ENCODE measurements around the gene SNX3. TPM values are rescaled to one million over a fixed set of nuclear protein-coding genes. Genes with fewer than 3 reads are reported as not detected.

Gene SNX3
- polyA plus RNA-seq, 1 donor from 2014 or later, result 135 TPM

DNA sequence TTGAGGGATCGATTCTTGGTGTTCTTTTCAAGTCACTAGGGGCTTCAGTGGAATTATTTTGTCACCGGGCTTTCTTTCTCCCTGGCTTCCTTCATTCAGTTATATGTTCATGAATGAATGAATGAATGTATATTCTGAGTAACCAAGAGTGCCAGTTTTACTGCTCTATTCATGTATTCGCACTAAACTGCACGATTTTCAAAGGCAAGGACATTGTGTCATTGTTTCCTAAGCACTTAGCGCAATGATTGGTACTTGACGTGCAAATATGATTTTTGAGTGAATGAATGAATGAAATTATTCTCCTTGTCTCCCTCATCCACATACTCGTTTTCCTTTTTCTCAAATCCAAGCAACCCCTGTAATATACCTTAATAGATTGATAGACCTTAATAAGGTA lies 34.8 kb upstream of the SNX3 start:
- Histone ChIP-seq H3K4me3 (ENCODE audit: low read length) (peak overlapping the region; percentile 77), H3K9ac (ENCODE audit: low read length) (peak overlapping the region; percentile 80), H2AFZ (ENCODE audit: low read depth, low read length) (peak overlapping the region; percentile 90), H3K9me3 (ENCODE audit: low read length) (no peaks in the 10 kb centered on the region), H3K27me3 (ENCODE audit: insufficient read depth, low read depth, low read length) (no peaks in the 10 kb centered on the region), H4K20me1 (ENCODE audit: insufficient read depth) (no peaks in the 10 kb centered on the region), H3F3A (ENCODE audit: insufficient read depth, low read length, poor library complexity, severe bottlenecking) (no peaks in the 10 kb centered on the region), H3K9me2 (ENCODE audit: insufficient read depth, low read length) (no peaks in the 10 kb centered on the region), H3K79me2 (replicated peaks; ENCODE audit: insufficient read depth, low read length) (peaks cover 9% of the 10 kb centered on the region), H3K36me3 (ENCODE audit: insufficient read depth, low read length) (no peaks in the 10 kb centered on the region), H3K27ac (ENCODE audit: low read length) (peak overlapping the region; percentile 77), H3K4me2 (ENCODE audit: low read length) (peak overlapping the region; percentile 43)
- TF ChIP-seq SMC3 (conservative IDR thresholded peaks at IDR 0.05; ENCODE audit: poor library complexity) (no peak), EP300 (conservative IDR thresholded peaks at IDR 0.05; ENCODE audit: poor library complexity, severe bottlenecking) (no peak), RAD21 (conservative IDR thresholded peaks at IDR 0.05) (no peak), TAF1 (IDR thresholded peaks at IDR 0.05; ENCODE audit: low read depth) (no peak), EZH2 (IDR thresholded peaks at IDR 0.05; ENCODE audit: borderline replicate concordance, insufficient read depth, low read length, poor library complexity, severe bottlenecking) (no peak), MXI1 (conservative IDR thresholded peaks at IDR 0.05; ENCODE audit: poor library complexity, severe bottlenecking) (no peak), POLR2AphosphoS5 (IDR thresholded peaks at IDR 0.05) (no peak)
- TF ChIP-seq, protein P1, sequence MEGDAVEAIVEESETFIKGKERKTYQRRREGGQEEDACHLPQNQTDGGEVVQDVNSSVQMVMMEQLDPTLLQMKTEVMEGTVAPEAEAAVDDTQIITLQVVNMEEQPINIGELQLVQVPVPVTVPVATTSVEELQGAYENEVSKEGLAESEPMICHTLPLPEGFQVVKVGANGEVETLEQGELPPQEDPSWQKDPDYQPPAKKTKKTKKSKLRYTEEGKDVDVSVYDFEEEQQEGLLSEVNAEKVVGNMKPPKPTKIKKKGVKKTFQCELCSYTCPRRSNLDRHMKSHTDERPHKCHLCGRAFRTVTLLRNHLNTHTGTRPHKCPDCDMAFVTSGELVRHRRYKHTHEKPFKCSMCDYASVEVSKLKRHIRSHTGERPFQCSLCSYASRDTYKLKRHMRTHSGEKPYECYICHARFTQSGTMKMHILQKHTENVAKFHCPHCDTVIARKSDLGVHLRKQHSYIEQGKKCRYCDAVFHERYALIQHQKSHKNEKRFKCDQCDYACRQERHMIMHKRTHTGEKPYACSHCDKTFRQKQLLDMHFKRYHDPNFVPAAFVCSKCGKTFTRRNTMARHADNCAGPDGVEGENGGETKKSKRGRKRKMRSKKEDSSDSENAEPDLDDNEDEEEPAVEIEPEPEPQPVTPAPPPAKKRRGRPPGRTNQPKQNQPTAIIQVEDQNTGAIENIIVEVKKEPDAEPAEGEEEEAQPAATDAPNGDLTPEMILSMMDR (IDR thresholded peaks at IDR 0.05; ENCODE audit: poor library complexity, severe bottlenecking), result no peak
- TF ChIP-seq, protein P2, sequence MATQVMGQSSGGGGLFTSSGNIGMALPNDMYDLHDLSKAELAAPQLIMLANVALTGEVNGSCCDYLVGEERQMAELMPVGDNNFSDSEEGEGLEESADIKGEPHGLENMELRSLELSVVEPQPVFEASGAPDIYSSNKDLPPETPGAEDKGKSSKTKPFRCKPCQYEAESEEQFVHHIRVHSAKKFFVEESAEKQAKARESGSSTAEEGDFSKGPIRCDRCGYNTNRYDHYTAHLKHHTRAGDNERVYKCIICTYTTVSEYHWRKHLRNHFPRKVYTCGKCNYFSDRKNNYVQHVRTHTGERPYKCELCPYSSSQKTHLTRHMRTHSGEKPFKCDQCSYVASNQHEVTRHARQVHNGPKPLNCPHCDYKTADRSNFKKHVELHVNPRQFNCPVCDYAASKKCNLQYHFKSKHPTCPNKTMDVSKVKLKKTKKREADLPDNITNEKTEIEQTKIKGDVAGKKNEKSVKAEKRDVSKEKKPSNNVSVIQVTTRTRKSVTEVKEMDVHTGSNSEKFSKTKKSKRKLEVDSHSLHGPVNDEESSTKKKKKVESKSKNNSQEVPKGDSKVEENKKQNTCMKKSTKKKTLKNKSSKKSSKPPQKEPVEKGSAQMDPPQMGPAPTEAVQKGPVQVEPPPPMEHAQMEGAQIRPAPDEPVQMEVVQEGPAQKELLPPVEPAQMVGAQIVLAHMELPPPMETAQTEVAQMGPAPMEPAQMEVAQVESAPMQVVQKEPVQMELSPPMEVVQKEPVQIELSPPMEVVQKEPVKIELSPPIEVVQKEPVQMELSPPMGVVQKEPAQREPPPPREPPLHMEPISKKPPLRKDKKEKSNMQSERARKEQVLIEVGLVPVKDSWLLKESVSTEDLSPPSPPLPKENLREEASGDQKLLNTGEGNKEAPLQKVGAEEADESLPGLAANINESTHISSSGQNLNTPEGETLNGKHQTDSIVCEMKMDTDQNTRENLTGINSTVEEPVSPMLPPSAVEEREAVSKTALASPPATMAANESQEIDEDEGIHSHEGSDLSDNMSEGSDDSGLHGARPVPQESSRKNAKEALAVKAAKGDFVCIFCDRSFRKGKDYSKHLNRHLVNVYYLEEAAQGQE (IDR thresholded peaks at IDR 0.05; ENCODE audit: borderline replicate concordance), result no peak

DNA sequence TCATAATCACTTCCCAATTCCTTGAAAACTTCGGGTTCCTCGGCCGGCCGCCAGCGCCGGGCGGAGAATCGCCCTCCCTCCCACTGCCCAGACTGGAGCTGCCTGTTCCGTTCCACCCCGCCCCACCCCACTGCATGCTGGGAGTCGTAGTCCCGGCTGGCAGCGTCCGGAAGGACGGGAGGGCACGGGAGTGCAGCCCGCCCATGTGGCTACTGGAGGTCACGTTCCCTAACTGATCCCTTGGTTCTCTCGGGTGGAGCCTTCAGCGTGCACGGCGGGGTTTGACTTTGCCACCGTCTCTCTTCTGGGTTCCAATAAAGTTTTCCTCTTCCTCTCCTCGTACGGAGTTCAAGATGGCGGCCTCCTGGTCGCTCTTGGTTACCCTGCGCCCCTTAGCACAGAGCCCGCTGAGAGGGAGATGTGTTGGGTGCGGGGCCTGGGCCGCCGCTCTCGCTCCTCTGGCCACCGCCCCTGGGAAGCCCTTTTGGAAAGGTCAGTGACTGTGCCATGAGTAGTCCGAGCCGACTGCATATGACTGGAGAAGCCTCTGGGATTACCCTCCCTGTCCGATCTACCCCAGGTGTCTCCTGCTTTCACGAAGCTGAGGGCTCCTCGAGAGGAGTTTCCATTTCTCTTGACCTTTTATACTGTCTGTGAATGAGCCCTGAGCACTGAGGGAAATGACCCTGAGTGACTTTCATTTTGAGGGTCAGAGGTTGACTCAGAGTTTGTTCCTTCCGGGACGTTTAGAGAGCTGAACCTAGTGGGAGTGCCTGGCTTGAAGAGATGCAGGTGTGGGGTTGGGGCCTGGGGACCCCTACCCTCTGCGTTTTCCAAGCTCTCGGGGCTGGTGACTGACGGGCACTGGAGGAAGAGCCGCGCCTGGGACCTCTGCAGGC lies 34.1 kb upstream of the SNX3 start, which contains the start of gene AFG1L:
Gene AFG1L, plus strand, starts transcription at position 328 of the 899 bp plus-strand sequence. Its CDS starts 26 bp downstream, at position 354.
- Histone ChIP-seq H3K9ac (ENCODE audit: low read length) (peak within 1 kb of the TSS; percentile 80), H3K36me3 (ENCODE audit: insufficient read depth, low read length) (no peaks in the 10 kb centered on the region), H2AFZ (ENCODE audit: low read depth, low read length) (peak within 1 kb of the TSS; percentile 90), H3K9me3 (ENCODE audit: low read length) (no peaks in the 10 kb centered on the region), H3K27ac (ENCODE audit: low read length) (peak within 1 kb of the TSS; percentile 77), H3K4me3 (ENCODE audit: low read length) (peak within 1 kb of the TSS; percentile 77), H3K9me2 (ENCODE audit: insufficient read depth, low read length) (no peaks in the 10 kb centered on the region), H3K4me2 (ENCODE audit: low read length) (peak within 1 kb of the TSS; percentile 43), H4K20me1 (ENCODE audit: insufficient read depth) (no peaks in the 10 kb centered on the region), H3K79me2 (replicated peaks; ENCODE audit: insufficient read depth, low read length) (peaks cover 9% of the 10 kb centered on the region), H3K27me3 (ENCODE audit: insufficient read depth, low read depth, low read length) (no peaks in the 10 kb centered on the region), H3F3A (ENCODE audit: insufficient read depth, low read length, poor library complexity, severe bottlenecking) (no peaks in the 10 kb centered on the region)
- TF ChIP-seq, protein P1 (IDR thresholded peaks at IDR 0.05; ENCODE audit: poor library complexity, severe bottlenecking), result peak; percentile 21
- peak; percentile 64 for TF ChIP-seq MXI1 (conservative IDR thresholded peaks at IDR 0.05; ENCODE audit: poor library complexity, severe bottlenecking)
- no peak for TF ChIP-seq EZH2 (IDR thresholded peaks at IDR 0.05; ENCODE audit: borderline replicate concordance, insufficient read depth, low read length, poor library complexity, severe bottlenecking)
- TF ChIP-seq EP300 (conservative IDR thresholded peaks at IDR 0.05; ENCODE audit: poor library complexity, severe bottlenecking), result peak; percentile 20
- TF ChIP-seq SMC3 (conservative IDR thresholded peaks at IDR 0.05; ENCODE audit: poor library complexity), result peak; percentile 37
- peak; percentile 84 for TF ChIP-seq TAF1 (IDR thresholded peaks at IDR 0.05; ENCODE audit: low read depth)
- TF ChIP-seq, protein P2 (IDR thresholded peaks at IDR 0.05; ENCODE audit: borderline replicate concordance), result peak; percentile 78
- TF ChIP-seq POLR2AphosphoS5 (IDR thresholded peaks at IDR 0.05), result peak; percentile 82
- TF ChIP-seq RAD21 (conservative IDR thresholded peaks at IDR 0.05), result peak; percentile 23
